Left ventricle myocardium inferior (tissue), 1 donor: ENCODE measurements around the gene CRYL1. TPM values are rescaled to one million over a fixed set of nuclear protein-coding genes. Genes with fewer than 3 reads are reported as not detected.

ENCODE experiments used
- DNase-seq: peaks from one replicate; pipeline ENCODE4 v3.0.0-alpha.2; 2020
- H3K27ac ChIP-seq: fragments of 200-600 bp; replicated peaks from 2 replicates; pipeline ENCODE4 v1.8.0; 2021
- H3K27me3 ChIP-seq: fragments of 200-600 bp; 2 replicates; pipeline ENCODE4 v1.8.0; 2021; ENCODE audit warnings: low read depth
- H3K36me3 ChIP-seq: fragments of 200-600 bp; 2 replicates; pipeline ENCODE4 v1.8.0; 2021
- H3K4me1 ChIP-seq: fragments of 200-600 bp; 2 replicates; pipeline ENCODE4 v1.8.0; 2021
- H3K4me3 ChIP-seq: fragments of 200-600 bp; 2 replicates; pipeline ENCODE4 v1.8.0; 2021; ENCODE audit warnings: mild to moderate bottlenecking, moderate library complexity
- H3K9me3 ChIP-seq: fragments of 200-600 bp; replicated peaks from 2 replicates; pipeline ENCODE4 v1.8.0; 2021
- intact Hi-C: fragments of 100-400 bp; cut with micrococcal nuclease; formaldehyde crosslinking; loops from one replicate; pipeline ENCODE4 v1.11.0; 2022
- total RNA-seq: library from RNA; stranded (reverse); fragmentation: NEBNext Ultra II Directional; extraction: Animal tissue kit (Norgen Biotek cat#: 25700); gene quantifications from one replicate; pipeline ENCODE4 v1.2.1, GENCODE V29; 2021
- TF ChIP-seq, protein P1 (sequence below): fragments of 200-600 bp; IDR thresholded peaks from 2 replicates; pipeline ENCODE4 v1.8.0; 2021; ENCODE audit warnings: antibody characterized with exemption, mild to moderate bottlenecking, borderline replicate concordance
- donor health status: DM: no; HTN: yes; CAD: no; lungs with severe emphysema.

The CRYL1 gene
- total RNA-seq, 1 donor from 2014 or later = 20.5 TPM

DNA sequence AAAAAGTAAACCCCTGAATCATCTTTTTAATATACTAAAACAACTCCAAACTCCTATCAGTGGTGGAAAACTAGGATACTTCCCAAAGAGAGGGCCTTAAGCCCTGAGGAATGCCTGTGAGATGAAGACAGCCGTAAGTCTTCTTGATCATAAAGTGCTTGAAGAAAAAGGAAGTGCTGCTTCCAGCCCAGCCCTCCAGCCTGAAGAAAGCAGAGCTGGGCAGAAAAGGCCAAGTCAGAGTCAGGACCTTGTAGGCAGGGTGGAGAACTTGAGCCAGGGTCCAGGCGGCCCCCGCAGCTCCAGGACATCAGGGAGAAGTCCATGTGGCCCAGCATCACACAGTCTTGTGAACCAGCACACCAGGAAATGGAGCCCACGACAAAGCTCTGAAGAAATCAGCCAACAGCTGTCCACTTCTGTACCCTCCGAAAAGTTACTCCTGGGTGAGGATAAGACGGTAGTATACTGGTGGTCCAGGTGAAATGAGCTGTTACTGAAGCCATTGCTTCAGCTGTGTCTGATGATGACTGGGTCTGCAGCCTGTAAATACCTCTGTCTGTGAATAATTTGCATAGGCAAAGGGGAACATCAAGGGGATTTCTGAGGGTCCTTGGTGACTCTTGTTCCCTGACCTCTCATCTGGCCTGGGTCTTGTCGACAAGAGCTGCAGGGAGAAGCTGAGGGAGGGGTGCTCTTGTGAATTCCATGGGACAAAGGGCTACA, 18.7 kb upstream of the CRYL1 start:
- intact Hi-C loops = no loop called here

DNA sequence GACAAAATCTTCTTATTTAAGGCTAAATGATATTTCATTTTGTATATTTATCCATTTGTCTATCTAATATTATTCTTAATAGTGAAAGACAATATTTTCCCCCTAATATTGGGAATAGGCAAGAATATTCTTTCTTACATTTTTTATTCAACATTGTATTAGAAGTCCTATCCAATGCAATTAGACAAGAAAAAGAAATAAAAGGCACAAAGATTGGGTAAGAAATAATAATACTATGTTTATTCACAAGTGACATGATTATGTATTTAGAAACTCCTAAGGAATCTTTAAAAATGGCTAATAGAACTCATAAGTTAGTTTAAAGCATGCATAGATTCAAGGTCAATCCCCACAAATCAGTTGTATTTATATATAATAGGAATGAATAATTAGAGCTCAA, 11.3 kb upstream of the CRYL1 start:
- H3K9me3 ChIP-seq = peaks cover 20% of the 10 kb centered on the region
- no peaks in the 10 kb centered on the region for H3K4me1 ChIP-seq
- TF ChIP-seq, protein P1, sequence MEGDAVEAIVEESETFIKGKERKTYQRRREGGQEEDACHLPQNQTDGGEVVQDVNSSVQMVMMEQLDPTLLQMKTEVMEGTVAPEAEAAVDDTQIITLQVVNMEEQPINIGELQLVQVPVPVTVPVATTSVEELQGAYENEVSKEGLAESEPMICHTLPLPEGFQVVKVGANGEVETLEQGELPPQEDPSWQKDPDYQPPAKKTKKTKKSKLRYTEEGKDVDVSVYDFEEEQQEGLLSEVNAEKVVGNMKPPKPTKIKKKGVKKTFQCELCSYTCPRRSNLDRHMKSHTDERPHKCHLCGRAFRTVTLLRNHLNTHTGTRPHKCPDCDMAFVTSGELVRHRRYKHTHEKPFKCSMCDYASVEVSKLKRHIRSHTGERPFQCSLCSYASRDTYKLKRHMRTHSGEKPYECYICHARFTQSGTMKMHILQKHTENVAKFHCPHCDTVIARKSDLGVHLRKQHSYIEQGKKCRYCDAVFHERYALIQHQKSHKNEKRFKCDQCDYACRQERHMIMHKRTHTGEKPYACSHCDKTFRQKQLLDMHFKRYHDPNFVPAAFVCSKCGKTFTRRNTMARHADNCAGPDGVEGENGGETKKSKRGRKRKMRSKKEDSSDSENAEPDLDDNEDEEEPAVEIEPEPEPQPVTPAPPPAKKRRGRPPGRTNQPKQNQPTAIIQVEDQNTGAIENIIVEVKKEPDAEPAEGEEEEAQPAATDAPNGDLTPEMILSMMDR = no peak
- no peak for DNase-seq
- H3K4me3 ChIP-seq = no peak overlapping the region
- intact Hi-C loops = no loop called here
- H3K27ac ChIP-seq = no peak overlapping the region
- H3K36me3 ChIP-seq = no peaks in the 10 kb centered on the region
- H3K27me3 ChIP-seq = no peaks in the 10 kb centered on the region

More for the DNA sequence above, 18.7 kb upstream of the CRYL1 start:
- Histone ChIP-seq H3K4me3 (no peak overlapping the region), H3K9me3 (no peaks in the 10 kb centered on the region), H3K36me3 (no peaks in the 10 kb centered on the region), H3K27ac (no peak overlapping the region), H3K4me1 (no peaks in the 10 kb centered on the region), H3K27me3 (no peaks in the 10 kb centered on the region)
- no peak for DNase-seq
- TF ChIP-seq, protein P1 = no peak

DNA sequence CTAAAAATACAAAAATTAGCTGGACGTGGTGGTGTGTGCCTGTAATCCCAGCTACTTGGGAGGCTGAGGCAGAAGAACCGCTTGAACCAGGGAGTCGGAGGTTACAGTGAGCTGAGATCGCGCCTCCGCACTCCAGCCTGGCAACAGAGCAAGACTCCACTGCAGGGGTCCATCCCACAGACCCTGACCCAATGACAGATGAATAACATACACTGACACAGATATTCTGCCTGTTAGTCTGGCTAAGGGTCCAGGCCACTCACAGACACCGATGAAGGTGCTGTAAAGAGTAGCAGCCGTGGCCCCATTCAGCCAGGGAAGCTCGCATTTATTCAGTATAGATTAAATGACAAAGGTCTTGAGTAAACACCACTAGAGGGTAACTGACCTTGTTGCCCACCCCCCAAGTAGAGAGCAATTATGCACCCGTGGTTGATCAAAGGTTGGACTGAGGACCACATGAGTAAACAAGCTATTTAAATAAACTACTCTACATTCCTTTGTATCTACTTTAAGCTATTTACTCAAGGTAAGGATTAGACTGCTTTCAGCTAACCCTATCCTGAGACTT, 8.5 kb upstream of the CRYL1 start:
- TF ChIP-seq, protein P1 = no peak
- peaks cover 20% of the 10 kb centered on the region for H3K9me3 ChIP-seq
- H3K27me3 ChIP-seq = no peaks in the 10 kb centered on the region
- intact Hi-C loops = no loop called here
- H3K27ac ChIP-seq = no peak overlapping the region
- no peaks in the 10 kb centered on the region for H3K36me3 ChIP-seq
- H3K4me1 ChIP-seq = no peaks in the 10 kb centered on the region
- no peak overlapping the region for H3K4me3 ChIP-seq
- DNase-seq = no peak

DNA sequence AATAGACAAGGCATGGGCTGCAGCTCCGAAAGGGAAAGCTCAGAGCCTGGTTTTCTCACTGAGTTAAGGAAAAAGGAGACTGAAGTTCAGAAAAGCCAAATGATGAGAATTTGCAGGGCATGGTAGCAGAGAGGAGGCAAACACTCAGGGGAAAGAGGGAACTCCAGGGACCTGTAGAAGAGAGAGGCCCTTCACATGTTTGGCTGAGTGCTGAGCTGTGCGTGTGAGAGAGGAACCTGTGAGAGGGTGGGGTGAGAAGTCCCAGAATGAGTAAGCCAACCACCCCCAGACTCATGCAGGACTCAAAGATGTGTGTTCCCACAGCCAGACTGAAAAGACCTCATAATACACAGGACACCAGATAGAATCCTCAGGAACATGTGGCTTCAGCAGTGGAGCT, 2.8 kb upstream of the CRYL1 start:
- Histone ChIP-seq H3K27me3 (no peaks in the 10 kb centered on the region), H3K4me3 (no peak overlapping the region), H3K4me1 (peaks cover 27% of the 10 kb centered on the region), H3K27ac (no peak overlapping the region), H3K36me3 (no peaks in the 10 kb centered on the region), H3K9me3 (no peaks in the 10 kb centered on the region)
- intact Hi-C loops = no loop called here
- TF ChIP-seq, protein P1 = no peak
- DNase-seq = no peak

DNA sequence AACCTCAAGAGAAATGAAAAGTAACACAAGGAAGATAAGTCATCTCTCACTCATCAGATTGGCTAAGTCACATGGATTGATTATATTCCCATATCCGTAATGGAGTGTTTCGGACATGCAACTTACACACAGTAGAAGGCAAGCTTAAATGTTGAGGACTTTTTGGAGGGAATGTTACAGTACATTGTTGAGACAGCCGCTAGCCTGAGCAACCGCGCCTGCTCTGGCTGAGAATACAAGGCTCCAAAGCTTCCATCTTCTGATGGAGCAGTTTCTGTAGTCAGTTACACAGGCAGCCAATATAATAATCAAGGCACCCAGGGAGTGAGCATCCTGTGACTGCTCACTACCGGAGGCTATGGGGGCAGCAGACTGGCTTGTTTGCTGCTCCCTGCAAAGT, 1.0 kb upstream of the CRYL1 start:
- Histone ChIP-seq H3K27ac (peak overlapping the region; percentile 88), H3K4me1 (peaks cover 27% of the 10 kb centered on the region), H3K27me3 (no peaks in the 10 kb centered on the region), H3K9me3 (no peaks in the 10 kb centered on the region), H3K4me3 (peak overlapping the region; percentile 84), H3K36me3 (no peaks in the 10 kb centered on the region)
- intact Hi-C loops = no loop called here
- DNase-seq = no peak
- TF ChIP-seq, protein P1 = no peak
